Right forelimb (tissue), 1 donor: ENCODE measurements around the gene POU2F2.

Experiments
- DNase-seq: peaks from one replicate; pipeline ENCODE4 v3.0.0-alpha.2; 2018

POU2F2 gene

DNA sequence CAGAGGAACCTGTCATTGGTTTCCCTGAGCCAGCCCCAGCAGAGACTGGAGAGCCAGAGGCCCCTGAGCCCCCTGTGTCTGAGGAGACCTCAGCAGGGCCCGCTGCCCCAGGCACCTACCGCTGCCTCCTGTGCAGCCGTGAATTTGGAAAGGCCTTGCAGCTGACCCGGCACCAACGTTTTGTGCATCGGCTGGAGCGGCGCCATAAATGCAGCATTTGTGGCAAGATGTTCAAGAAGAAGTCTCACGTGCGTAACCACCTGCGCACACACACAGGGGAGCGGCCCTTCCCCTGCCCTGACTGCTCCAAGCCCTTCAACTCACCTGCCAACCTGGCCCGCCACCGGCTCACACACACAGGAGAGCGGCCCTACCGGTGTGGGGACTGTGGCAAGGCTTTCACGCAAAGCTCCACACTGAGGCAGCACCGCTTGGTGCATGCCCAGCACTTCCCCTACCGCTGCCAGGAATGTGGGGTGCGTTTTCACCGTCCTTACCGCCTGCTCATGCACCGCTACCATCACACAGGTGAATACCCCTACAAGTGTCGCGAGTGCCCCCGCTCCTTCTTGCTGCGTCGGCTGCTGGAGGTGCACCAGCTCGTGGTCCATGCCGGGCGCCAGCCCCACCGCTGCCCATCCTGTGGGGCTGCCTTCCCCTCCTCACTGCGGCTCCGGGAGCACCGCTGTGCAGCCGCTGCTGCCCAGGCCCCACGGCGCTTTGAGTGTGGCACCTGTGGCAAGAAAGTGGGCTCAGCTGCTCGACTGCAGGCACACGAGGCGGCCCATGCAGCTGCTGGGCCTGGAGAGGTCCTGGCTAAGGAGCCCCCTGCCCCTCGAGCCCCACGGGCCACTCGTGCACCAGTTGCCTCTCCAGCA, 52.1 kb downstream of the POU2F2 start:
- no peak for DNase-seq

DNA sequence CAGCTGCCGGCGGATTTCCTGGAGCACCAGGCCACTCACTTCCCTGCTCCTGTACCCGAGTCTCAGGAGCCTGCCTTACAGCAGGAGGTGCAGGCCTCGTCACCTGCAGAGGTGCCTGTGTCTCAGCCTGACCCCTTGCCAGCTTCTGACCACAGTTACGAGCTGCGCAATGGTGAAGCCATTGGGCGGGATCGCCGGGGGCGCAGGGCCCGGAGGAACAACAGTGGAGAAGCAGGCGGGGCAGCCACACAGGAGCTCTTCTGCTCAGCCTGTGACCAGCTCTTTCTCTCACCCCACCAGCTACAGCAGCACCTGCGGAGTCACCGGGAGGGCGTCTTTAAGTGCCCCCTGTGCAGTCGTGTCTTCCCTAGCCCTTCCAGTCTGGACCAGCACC, 53.0 kb downstream of the POU2F2 start:
- no peak for DNase-seq

- no peak for DNase-seq
Observed at GRCh38 chr19:42078538-42079275, 53.5 kb downstream of the POU2F2 start.

- no peak for DNase-seq
Observed at GRCh38 chr19:42078058-42078457, 54.2 kb downstream of the POU2F2 start.

GRCh38 chr19:42076380-42076944, 55.8 kb downstream of the POU2F2 start:
- no peak for DNase-seq

DNA sequence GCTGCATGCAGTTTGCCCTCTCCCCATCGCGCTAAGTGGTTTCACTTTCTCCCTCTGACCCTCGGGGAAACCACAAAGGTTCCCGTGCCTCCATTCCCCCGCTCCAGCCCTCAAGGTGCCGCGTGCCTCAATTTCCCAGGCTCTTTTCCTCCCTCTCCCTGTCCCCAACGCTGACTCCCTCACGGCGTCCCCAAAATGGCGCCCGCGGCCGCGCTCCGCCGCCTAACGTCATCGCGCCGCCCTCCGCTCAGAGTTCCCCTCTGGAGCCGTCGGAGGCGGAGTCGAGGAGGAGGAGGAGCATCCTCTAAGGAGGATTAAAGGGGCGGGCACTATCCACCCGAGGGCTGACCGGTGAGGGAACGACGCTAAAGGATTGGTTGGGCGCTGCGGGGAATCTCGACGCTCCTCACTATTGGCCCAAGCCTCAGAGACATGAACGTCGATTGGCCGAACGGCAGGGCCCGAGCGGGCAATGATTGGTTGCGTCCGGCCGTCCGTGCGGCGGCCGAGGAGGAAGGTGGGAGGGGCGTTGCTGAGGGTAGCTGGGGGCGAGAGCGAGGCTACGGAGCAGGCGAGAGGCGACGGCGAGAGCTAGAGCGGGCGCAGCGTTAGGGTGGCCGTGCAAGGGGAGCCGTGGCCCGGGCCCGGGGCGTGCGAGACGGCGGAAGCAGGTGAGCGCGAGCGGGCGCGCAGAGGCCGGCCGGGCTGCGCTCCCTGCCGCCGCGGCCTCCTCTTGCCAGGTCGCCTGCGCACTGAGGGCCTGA, 56.4 kb downstream of the POU2F2 start, which contains the start of gene ZNF574:
ZNF574 (plus strand) TSS at position 551 of the 764 bp plus-strand sequence. CDS start 2,441 bp downstream, outside the sequence.
- peak; percentile 98 for DNase-seq

- DNase-seq: no peak
Observed at GRCh38 chr19:42075364-42075615, 57.0 kb downstream of the POU2F2 start.

- DNase-seq: peak; percentile 54
Observed at GRCh38 chr19:42074513-42075363, 57.5 kb downstream of the POU2F2 start.

DNA sequence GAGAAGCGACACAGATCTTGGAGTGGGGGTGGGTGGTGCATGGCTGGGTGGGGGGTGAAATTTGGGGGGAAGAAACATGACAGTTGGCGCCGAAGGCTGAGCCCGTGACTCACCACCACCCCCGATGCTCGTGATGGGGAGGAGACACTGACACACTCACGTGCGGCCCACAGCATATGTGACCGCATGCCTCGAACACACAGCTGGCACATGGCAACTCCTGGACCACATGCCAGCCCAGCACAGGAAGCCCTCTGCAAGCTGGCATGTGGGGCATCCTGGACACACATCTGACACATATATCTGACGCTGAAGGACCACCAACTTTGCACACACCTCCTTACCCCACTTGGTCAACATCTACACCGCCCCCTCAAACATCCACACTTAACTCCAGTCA, 61.0 kb downstream of the POU2F2 start:
- DNase-seq: no peak

- peak; percentile 51 for DNase-seq
Observed at GRCh38 chr19:42069619-42070351, 62.5 kb downstream of the POU2F2 start, which contains the start of gene GRIK5. Gene GRIK5 (minus strand): TSS chr19:42070206. CDS start chr19:42065770, 4,436 bp downstream.

DNA sequence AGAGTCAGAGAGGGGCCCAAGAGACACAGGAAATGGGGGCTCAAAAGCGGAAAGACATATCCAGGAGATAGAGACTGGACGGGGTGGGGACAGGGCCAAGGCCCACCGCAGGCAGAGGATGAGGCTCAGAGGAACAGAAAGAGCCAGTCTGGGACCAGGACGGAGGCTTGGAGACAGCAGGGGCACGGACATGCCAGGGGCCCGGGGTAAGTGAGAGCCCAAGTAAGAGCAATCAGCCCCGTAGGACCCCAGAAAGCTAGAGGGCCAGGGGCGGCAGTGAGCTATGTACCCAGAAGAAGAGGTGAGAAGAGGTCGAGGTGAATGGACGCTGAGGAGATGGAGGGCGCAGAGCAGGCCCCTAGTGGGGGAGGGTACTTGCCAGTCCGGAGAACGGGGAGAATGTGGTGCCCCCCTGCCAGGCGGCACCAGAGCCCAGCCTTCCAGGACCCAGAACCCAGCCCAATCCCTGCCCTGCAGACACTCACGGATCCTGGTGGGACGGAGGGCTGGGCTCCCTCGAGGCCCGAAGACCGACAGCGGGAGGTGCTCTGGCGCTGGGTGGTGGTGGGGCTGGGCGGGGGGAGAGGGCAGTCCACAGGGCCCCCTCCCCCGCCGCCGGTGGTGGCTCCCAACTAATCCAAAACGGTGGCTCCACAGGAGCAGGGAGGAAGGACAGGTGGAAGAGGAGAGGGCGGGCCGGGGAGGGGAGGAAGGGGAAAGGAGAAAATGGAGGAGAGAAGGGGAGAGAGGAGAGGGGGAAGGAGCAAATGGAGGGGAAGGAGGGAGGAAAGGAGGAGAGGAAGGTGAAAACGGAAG, 63.3 kb downstream of the POU2F2 start:
- no peak for DNase-seq

DNA sequence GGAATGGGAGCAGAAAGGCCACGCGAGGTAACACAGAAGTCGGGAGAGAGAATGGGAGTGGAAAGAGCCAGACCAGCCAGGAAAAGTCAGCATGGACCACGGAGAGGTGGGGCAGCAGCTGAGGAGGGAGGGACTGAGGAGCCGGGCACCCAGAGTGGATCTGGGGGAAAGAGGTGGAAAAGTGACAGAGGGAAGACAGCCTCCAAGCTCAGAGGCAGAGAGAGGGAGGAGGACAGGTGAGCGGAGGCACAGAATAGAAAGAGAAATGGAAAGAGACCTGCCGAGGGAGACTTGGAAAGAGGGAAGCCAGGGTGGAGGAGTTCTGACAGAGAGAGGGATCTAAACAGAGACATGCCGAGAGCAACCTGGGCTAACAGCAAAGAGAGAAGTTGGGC, 63.9 kb downstream of the POU2F2 start:
- DNase-seq: no peak

- no peak for DNase-seq
Observed at GRCh38 chr19:42067315-42067888, 64.8 kb downstream of the POU2F2 start.

DNA sequence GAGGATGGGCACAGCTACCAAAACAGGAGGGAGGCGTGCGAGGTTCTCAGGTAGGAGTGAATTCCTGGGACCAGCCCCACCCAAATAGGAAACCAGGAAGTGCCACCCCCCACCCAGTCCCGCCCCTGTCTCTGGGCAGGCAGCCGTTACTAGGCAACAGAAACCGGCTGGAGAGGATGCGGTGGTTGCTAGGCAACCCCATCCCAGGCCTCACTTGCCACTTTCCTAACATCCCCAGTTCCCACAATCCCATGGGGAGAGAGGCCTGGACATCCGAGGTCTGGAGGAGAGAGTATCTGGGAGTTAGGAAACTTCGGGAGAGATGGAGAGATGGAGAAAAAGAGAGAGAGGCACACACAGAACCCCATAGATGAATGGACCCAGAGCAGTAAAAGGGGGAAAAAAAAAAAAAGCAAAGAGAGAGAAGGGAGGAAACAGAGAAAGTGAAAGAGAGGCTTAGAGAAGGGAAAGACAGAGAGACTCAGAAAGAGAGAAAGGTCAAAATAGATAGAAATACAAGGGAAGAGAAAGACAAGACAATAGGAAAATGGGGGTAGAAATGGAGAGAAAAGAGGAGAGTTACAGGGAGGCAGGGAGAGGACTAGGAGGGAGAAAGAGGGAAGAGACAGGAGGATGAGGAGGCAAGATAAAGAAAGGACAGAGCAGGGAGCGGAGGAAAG, 66.0 kb downstream of the POU2F2 start:
- DNase-seq: no peak

- DNase-seq: no peak
Observed at GRCh38 chr19:42065511-42065910, 66.7 kb downstream of the POU2F2 start.

DNA sequence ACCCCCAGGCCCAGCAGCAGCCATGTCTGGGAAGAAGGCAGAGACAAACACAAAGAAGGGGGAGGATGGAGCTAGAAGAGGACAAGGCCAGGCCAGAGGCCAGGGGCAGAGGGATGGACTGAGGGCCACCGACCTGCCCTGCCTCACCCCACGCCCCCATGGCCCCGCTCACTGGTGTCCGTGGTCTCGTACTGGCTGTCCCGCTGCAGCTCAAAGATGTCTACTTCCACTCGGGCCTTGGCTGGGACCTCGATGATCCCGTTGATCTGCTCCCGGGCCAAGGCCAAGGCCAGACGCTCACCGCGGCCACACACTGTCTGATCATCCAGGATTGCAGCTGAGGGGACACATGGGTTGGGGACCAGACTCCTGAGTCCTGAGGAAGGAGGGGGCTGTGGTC, 67.2 kb downstream of the POU2F2 start:
- DNase-seq: no peak

DNA sequence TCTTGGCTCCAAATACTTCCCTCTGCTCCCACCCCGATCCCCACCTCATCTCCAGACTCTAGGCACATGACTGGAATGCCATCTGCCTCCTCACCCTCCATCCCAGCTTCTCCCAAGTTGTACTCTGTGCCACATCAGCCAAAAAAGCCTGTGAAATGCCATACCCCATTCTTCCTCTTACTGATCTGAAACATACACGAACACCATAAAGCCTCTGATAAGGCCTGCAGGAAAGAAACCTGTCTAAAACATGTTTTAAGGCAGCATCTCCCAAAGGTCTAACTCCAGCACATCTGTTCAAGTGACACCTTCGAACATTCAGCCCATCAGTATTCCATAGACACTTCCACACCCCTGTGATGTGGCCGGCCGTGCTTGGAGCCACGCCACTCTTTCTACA, 67.8 kb downstream of the POU2F2 start:
- DNase-seq: no peak

DNA sequence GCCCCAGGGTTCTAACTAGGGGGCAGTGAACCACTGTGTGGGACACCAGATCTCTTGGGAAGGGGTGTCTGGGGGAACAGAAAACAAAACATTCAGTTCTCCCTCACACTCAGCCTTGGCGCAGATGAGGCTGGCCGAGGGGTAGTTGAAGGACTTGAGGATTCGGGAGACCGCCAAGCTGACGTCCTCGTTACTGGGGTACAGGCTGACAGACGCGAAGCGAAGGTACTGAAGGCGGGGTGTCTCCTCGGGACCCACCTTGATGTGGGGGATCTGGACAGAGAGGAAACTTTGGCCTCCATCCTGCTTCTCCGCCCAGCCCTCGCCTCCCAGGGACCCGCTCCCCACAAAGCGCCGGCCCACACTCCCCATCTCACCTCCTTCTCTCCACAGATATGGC, 69.9 kb downstream of the POU2F2 start:
- DNase-seq: no peak

DNA sequence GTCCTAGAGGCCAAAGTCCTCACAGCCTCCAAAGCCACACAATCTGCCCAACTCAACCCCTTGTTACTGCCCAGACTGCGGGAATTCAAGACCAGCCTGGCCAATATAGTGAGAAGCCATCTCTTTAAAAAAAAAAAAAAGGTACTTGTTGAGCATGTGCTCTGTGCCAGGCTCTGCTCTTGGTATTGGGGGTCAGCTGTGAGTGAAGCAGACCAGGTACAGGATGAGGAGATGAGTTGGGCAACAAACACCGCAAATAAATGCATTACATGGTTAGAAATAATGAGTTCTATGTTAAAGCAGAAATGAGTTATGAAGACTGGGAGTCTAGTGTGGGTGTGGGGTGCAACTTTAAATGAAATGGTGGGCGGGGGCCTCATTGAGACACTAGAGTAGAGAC, 72.1 kb downstream of the POU2F2 start:
- DNase-seq: no peak

- DNase-seq: no peak
Observed at GRCh38 chr19:42059196-42059595, 73.0 kb downstream of the POU2F2 start.
